ENCODE measurements around the gene LONP1.
"Not testable (repeated sequence)": the region's sequence is repeated elsewhere in the genome, so short reads cannot be mapped to it uniquely, and the experiment has no call there.

Gene LONP1

DNA sequence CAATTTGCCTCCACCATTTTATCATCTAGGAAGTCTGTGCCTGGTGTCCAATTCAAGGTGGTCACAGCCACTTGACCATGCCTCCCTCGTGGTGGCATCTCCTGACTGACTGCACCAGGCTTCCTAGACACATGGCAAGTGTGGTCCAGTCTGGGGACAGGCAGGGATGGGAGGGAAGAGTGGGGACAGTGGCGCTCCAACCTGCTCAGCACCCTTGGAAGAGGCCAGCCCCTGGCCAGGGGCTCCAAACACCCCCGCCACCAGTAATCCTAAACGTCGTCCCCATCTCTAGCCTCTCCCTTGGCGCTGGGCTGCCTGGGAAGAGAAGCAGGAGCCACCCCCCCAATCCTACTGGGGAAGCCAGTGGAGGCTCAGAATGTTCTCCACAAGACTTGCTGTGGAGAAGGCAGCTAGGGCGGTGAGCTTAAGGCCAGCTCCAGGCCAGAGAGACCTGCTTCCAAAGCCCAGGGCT is 27.2 kb downstream of the LONP1 start:
- no peak for DNase-seq (ENCODE audit: low spot score)
- TF ChIP-seq, protein P1, sequence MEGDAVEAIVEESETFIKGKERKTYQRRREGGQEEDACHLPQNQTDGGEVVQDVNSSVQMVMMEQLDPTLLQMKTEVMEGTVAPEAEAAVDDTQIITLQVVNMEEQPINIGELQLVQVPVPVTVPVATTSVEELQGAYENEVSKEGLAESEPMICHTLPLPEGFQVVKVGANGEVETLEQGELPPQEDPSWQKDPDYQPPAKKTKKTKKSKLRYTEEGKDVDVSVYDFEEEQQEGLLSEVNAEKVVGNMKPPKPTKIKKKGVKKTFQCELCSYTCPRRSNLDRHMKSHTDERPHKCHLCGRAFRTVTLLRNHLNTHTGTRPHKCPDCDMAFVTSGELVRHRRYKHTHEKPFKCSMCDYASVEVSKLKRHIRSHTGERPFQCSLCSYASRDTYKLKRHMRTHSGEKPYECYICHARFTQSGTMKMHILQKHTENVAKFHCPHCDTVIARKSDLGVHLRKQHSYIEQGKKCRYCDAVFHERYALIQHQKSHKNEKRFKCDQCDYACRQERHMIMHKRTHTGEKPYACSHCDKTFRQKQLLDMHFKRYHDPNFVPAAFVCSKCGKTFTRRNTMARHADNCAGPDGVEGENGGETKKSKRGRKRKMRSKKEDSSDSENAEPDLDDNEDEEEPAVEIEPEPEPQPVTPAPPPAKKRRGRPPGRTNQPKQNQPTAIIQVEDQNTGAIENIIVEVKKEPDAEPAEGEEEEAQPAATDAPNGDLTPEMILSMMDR (IDR thresholded peaks at IDR 0.05; ENCODE audit: extremely low read depth, insufficient read depth, missing control alignments), result no peak
- in situ Hi-C loops (cut with MboI; ENCODE audit: low pct_unique_long_range_greater_than_20kb, low sequenced_read_pairs, unreplicated experiment), result no loop called here

GRCh38 chr19:5691822-5692722 is 27.9 kb downstream of the LONP1 start:
- in situ Hi-C loops (cut with MboI; ENCODE audit: low pct_unique_long_range_greater_than_20kb, low sequenced_read_pairs, unreplicated experiment), result no loop called here
- no peak for DNase-seq (ENCODE audit: low spot score)
- TF ChIP-seq, protein P1 (IDR thresholded peaks at IDR 0.05; ENCODE audit: extremely low read depth, insufficient read depth, missing control alignments), result no peak

DNA sequence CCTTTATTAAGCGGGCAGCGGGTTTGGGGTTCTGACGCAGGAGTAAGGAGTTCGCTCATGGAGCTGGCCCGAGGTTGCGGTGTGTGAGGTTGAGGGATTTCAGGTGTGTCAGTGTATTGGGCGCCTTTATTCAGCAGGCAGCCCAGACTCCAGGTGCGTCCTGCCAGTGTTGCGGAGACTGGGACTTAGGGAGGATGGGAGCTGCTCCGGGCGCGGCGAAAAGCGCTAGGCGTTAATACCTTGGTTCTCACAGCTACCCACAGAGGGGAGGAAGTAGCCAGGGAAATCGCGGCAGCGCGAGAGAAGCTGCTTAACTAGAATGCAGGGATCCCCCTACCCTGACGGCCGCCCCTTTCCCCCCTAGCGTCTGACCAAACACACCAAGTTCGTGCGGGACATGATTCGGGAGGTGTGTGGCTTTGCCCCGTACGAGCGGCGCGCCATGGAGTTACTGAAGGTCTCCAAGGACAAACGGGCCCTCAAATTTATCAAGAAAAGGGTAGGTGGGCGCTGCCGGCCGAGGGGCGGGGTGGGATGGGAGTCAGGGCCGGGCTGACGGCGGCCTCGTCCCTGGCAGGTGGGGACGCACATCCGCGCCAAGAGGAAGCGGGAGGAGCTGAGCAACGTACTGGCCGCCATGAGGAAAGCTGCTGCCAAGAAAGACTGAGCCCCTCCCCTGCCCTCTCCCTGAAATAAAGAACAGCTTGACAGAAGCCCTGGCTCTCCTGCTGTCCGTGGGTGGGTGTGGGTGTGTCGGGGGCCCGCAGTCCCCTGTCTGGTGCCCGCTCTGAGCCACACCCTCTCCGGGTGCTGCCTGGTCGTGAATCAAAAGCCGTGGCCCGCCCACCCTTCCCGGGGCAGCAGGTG is 28.8 kb downstream of the LONP1 start:
- in situ Hi-C loops (cut with MboI; ENCODE audit: low pct_unique_long_range_greater_than_20kb, low sequenced_read_pairs, unreplicated experiment), result no loop called here
- TF ChIP-seq, protein P1 (IDR thresholded peaks at IDR 0.05; ENCODE audit: extremely low read depth, insufficient read depth, missing control alignments), result no peak
- DNase-seq (ENCODE audit: low spot score), result no peak

GRCh38 chr19:5690125-5690954 is 29.6 kb downstream of the LONP1 start, which contains the start of gene RPL36:
Gene RPL36, plus strand, starts transcription at chr19:5690295. Its CDS starts 213 bp downstream, at chr19:5690508.
- TF ChIP-seq, protein P1 (IDR thresholded peaks at IDR 0.05; ENCODE audit: extremely low read depth, insufficient read depth, missing control alignments), result peak; percentile 99
- DNase-seq (ENCODE audit: low spot score), result peak; percentile 98
- in situ Hi-C loops (cut with MboI; ENCODE audit: low pct_unique_long_range_greater_than_20kb, low sequenced_read_pairs, unreplicated experiment), result no loop called here

DNA sequence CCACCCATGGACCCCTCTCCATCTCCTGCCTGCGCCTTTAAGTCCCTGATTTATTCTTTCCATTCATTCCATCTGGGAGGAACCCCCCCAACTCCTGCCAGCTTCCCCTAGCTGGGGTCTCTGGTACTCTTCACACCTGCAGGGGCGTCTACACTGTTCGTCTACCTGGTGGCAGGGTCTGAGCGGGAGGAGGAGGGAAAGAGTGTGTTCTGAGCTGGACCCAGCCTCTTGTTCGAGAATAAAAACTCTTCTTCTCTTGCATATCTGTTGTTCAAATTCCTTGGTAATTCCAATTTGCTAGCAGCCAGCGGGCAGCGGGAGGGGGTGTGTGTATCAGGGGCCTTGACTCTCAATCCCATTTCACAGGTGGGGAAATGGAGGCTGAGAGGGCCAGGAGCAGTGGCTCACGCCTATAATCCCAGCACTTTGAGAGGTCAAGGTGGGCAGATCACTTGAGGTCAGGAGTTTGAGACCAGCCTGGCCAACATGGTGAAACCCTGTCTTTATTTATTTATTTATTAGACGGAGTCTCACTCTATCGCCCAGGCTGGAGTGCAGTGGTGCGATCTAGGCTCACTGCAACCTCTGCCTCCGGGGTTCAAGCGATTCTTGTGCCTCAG is 31.6 kb downstream of the LONP1 start:
- in situ Hi-C loops (cut with MboI; ENCODE audit: low pct_unique_long_range_greater_than_20kb, low sequenced_read_pairs, unreplicated experiment); DNase-seq (ENCODE audit: low spot score): not testable (repeated sequence)

- in situ Hi-C loops (cut with MboI; ENCODE audit: low pct_unique_long_range_greater_than_20kb, low sequenced_read_pairs, unreplicated experiment), result no loop called here
- TF ChIP-seq, protein P1 (IDR thresholded peaks at IDR 0.05; ENCODE audit: extremely low read depth, insufficient read depth, missing control alignments), result no peak
Measured at GRCh38 chr19:5687360-5688198, 32.4 kb downstream of the LONP1 start.

More at GRCh38 chr19:5687360-5688198, 32.4 kb downstream of the LONP1 start:
- no peak for DNase-seq (ENCODE audit: low spot score)

Data from GM13977 (cell line).